AG08396 (cell line): Measurements from ENCODE around the gene SV2B.

ENCODE experiments used
- DNase-seq: peaks from one replicate; pipeline ENCODE4 v3.0.0; 2012; ENCODE audit warnings: low spot score, mixed read lengths

Gene SV2B

GRCh38 chr15:91231703-91232102 is 131.6 kb downstream of the SV2B start:
- no peak for DNase-seq

GRCh38 chr15:91234759-91235158 is 134.7 kb downstream of the SV2B start:
- no peak for DNase-seq

GRCh38 chr15:91235376-91235775 is 135.3 kb downstream of the SV2B start:
- DNase-seq, result no peak

GRCh38 chr15:91237445-91237844 is 137.4 kb downstream of the SV2B start:
- DNase-seq, result no peak

GRCh38 chr15:91238644-91239425 is 138.8 kb downstream of the SV2B start:
- DNase-seq, result no peak

GRCh38 chr15:91243826-91244225 is 143.8 kb downstream of the SV2B start:
- no peak for DNase-seq

GRCh38 chr15:91244919-91245318 is 144.9 kb downstream of the SV2B start:
- DNase-seq, result no peak

- no peak for DNase-seq
Measured at GRCh38 chr15:91246998-91247397, 146.9 kb downstream of the SV2B start.

GRCh38 chr15:91249591-91249990 is 149.5 kb downstream of the SV2B start:
- DNase-seq, result no peak

GRCh38 chr15:91252322-91252721 is 152.3 kb downstream of the SV2B start:
- DNase-seq, result no peak

GRCh38 chr15:91252756-91253155 is 152.7 kb downstream of the SV2B start:
- DNase-seq, result no peak

- DNase-seq, result no peak
Measured at GRCh38 chr15:91253605-91254004, 153.5 kb downstream of the SV2B start.

- DNase-seq, result no peak
Measured at GRCh38 chr15:91254766-91255165, 154.7 kb downstream of the SV2B start.

GRCh38 chr15:91255670-91256192 is 155.7 kb downstream of the SV2B start:
- no peak for DNase-seq

GRCh38 chr15:91257746-91258414 is 157.8 kb downstream of the SV2B start:
- no peak for DNase-seq

- peak; percentile 7 for DNase-seq
Measured at GRCh38 chr15:91258415-91258759, 158.3 kb downstream of the SV2B start.

- no peak for DNase-seq
Measured at GRCh38 chr15:91259077-91259476, 159.0 kb downstream of the SV2B start.

- DNase-seq, result no peak
Measured at GRCh38 chr15:91261345-91261744, 161.3 kb downstream of the SV2B start.

- DNase-seq, result no peak
Measured at GRCh38 chr15:91263632-91264531, 163.8 kb downstream of the SV2B start.

GRCh38 chr15:91264651-91265351 is 164.7 kb downstream of the SV2B start:
- no peak for DNase-seq

- DNase-seq, result no peak
Measured at GRCh38 chr15:91265416-91265940, 165.4 kb downstream of the SV2B start.

- no peak for DNase-seq
Measured at GRCh38 chr15:91268510-91268909, 168.5 kb downstream of the SV2B start.
